ENCODE results near the gene ATP5F1D.

DNA sequence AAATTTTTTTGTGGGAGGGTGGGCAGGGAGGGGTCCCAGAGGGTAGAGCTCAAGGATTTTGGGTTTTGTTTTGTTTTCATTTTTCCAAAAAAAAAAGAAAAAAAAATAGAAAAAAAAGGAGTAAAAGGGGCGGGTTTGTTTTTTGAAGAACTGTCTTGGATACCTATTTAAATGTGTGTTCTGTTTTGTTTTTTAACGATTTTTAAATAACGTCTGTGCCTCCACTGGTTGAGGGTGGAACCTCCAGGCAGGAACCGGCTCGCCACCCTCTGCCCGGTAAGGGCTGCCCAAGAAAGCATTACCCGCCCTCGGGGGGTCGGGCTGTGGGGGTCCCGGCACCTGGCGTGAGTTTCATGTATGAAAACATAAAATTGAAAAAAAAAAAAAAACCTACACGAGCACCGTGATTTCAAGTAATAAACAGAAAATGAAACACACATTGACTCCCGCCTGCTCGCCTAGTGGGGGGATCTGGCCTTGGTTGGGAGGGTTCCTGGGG is 17.2 kb downstream of the ATP5F1D start:
- TF ChIP-seq, protein P1, sequence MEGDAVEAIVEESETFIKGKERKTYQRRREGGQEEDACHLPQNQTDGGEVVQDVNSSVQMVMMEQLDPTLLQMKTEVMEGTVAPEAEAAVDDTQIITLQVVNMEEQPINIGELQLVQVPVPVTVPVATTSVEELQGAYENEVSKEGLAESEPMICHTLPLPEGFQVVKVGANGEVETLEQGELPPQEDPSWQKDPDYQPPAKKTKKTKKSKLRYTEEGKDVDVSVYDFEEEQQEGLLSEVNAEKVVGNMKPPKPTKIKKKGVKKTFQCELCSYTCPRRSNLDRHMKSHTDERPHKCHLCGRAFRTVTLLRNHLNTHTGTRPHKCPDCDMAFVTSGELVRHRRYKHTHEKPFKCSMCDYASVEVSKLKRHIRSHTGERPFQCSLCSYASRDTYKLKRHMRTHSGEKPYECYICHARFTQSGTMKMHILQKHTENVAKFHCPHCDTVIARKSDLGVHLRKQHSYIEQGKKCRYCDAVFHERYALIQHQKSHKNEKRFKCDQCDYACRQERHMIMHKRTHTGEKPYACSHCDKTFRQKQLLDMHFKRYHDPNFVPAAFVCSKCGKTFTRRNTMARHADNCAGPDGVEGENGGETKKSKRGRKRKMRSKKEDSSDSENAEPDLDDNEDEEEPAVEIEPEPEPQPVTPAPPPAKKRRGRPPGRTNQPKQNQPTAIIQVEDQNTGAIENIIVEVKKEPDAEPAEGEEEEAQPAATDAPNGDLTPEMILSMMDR (IDR thresholded peaks at IDR 0.05; ENCODE audit: extremely low read depth in 1 of 2, insufficient read depth in 1 of 2, low read depth in 1 of 2, low read length in 2 of 2): no peak
- no peak for TF ChIP-seq EZH2 (IDR thresholded peaks at IDR 0.05; ENCODE audit: borderline replicate concordance, low read depth, low read length, severe bottlenecking)
- TF ChIP-seq, protein P2, sequence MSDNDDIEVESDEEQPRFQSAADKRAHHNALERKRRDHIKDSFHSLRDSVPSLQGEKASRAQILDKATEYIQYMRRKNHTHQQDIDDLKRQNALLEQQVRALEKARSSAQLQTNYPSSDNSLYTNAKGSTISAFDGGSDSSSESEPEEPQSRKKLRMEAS (IDR thresholded peaks at IDR 0.05; ENCODE audit: insufficient read depth, insufficient read length): no peak
- no peak for TF ChIP-seq GATA2 (IDR thresholded peaks at IDR 0.05; ENCODE audit: insufficient read depth, insufficient read length, low read depth, low read length)
- no peak for TF ChIP-seq POLR2A (IDR thresholded peaks at IDR 0.05; ENCODE audit: low read depth, low read length)
- TF ChIP-seq POLR2AphosphoS5 (IDR thresholded peaks at IDR 0.05; ENCODE audit: insufficient read depth, low read depth, low read length): no peak
- TF ChIP-seq MYC (IDR thresholded peaks at IDR 0.05; ENCODE audit: low read depth, low read length): no peak
- no peak for TF ChIP-seq FOS (IDR thresholded peaks at IDR 0.05; ENCODE audit: borderline replicate concordance, insufficient read depth, low read length)

Measured in endothelial cell of umbilical vein (primary cell).